Muscle layer of duodenum (tissue), 2 donors: Measurements from ENCODE around the gene FOXA2.

Source experiments
- H3K27ac ChIP-seq: one replicate; pipeline ENCODE4 v1.7.0; 2013; ENCODE audit warnings: mild to moderate bottlenecking, low read length
- H3K27me3 ChIP-seq: one replicate; pipeline ENCODE4 v1.7.0; 2013; ENCODE audit warnings: low read depth, mild to moderate bottlenecking, control low read depth, low read length
- H3K36me3 ChIP-seq, 2 donors: one replicate each; pipeline ENCODE4 v1.7.0; 2013; ENCODE audit warnings: low read length in 2 of 2, control low read depth in 1 of 2, mild to moderate bottlenecking in 1 of 2; ENCODE audit not compliant: insufficient read depth in 2 of 2, control insufficient read depth in 1 of 2
- H3K4me1 ChIP-seq, 2 donors: one replicate each; pipeline ENCODE4 v1.7.0; 2013; ENCODE audit warnings: low read length in 2 of 2, mild to moderate bottlenecking in 2 of 2, control low read depth in 1 of 2, moderate library complexity in 1 of 2; ENCODE audit not compliant: insufficient read depth in 2 of 2, control insufficient read depth in 1 of 2
- H3K4me3 ChIP-seq, 2 donors: one replicate each; pipeline ENCODE4 v1.7.0; 2013; ENCODE audit warnings: low read length in 2 of 2, low read depth in 1 of 2, mild to moderate bottlenecking in 1 of 2
- H3K9me3 ChIP-seq, 2 donors: one replicate each; pipeline ENCODE4 v1.7.0; 2013; ENCODE audit warnings: low read length in 2 of 2, control low read depth in 1 of 2, mild to moderate bottlenecking in 1 of 2; ENCODE audit not compliant: control insufficient read depth in 1 of 2
- donor health status: healthy.

Gene FOXA2

GRCh38 chr20:22583773-22584521, 425 bp downstream of the FOXA2 start:
- H3K27me3 ChIP-seq = peaks cover 55% of the 10 kb centered on the region
- H3K9me3 ChIP-seq = no peaks in the 10 kb centered on the region
- peaks cover 3 to 38% of the 10 kb centered on the region in 2 donors for H3K4me1 ChIP-seq
- H3K27ac ChIP-seq = no peak overlapping the region
- H3K4me3 ChIP-seq = peak overlapping the region in 1 of 2 donors; percentile 48
- no peaks in the 10 kb centered on the region for H3K36me3 ChIP-seq

GRCh38 chr20:22582964-22583772, 1.2 kb downstream of the FOXA2 start:
- Histone ChIP-seq H3K36me3 (no peaks in the 10 kb centered on the region), H3K27ac (no peak overlapping the region), H3K4me1 (peaks cover 3 to 46% of the 10 kb centered on the region in 2 donors), H3K9me3 (no peaks in the 10 kb centered on the region), H3K4me3 (peak overlapping the region in 1 of 2 donors; percentile 48), H3K27me3 (peaks cover 62% of the 10 kb centered on the region)

- H3K4me3 ChIP-seq = peak overlapping the region in 1 of 2 donors; percentile 48
- no peak overlapping the region for H3K27ac ChIP-seq
- H3K9me3 ChIP-seq = no peaks in the 10 kb centered on the region
- H3K36me3 ChIP-seq = no peaks in the 10 kb centered on the region
- H3K4me1 ChIP-seq = peaks cover 3 to 53% of the 10 kb centered on the region in 2 donors
- peaks cover 69% of the 10 kb centered on the region for H3K27me3 ChIP-seq
These were observed 1.9 kb downstream of the FOXA2 start for GRCh38 chr20:22582386-22582963.

- Histone ChIP-seq H3K4me1 (peaks cover 3 to 49% of the 10 kb centered on the region in 2 donors), H3K9me3 (no peaks in the 10 kb centered on the region), H3K27me3 (peaks cover 72% of the 10 kb centered on the region), H3K36me3 (no peaks in the 10 kb centered on the region), H3K27ac (no peak overlapping the region), H3K4me3 (peak overlapping the region in 1 of 2 donors; percentile 48)
These were observed 2.7 kb downstream of the FOXA2 start for GRCh38 chr20:22581437-22582385.

GRCh38 chr20:22579711-22580697, 4.4 kb downstream of the FOXA2 start:
- Histone ChIP-seq H3K9me3 (no peaks in the 10 kb centered on the region), H3K27ac (no peak overlapping the region), H3K36me3 (no peaks in the 10 kb centered on the region), H3K4me3 (no peak overlapping the region), H3K27me3 (peaks cover 70% of the 10 kb centered on the region), H3K4me1 (peaks cover 3 to 44% of the 10 kb centered on the region in 2 donors)

- no peaks in the 10 kb centered on the region for H3K36me3 ChIP-seq
- no peaks in the 10 kb centered on the region for H3K9me3 ChIP-seq
- H3K27ac ChIP-seq = no peak overlapping the region
- H3K4me1 ChIP-seq = peaks cover 3 to 36% of the 10 kb centered on the region in 2 donors
- H3K27me3 ChIP-seq = peaks cover 74% of the 10 kb centered on the region
- H3K4me3 ChIP-seq = peak overlapping the region; percentile 21 to 40
These were observed 5.3 kb downstream of the FOXA2 start for GRCh38 chr20:22579119-22579427.

GRCh38 chr20:22578221-22579118, 5.9 kb downstream of the FOXA2 start:
- Histone ChIP-seq H3K4me1 (peaks cover 3 to 30% of the 10 kb centered on the region in 2 donors), H3K36me3 (no peaks in the 10 kb centered on the region), H3K4me3 (peak overlapping the region; percentile 21 to 40), H3K9me3 (no peaks in the 10 kb centered on the region), H3K27me3 (peaks cover 77% of the 10 kb centered on the region), H3K27ac (no peak overlapping the region)

GRCh38 chr20:22577515-22578220, 6.7 kb downstream of the FOXA2 start:
- no peaks in the 10 kb centered on the region for H3K36me3 ChIP-seq
- no peak overlapping the region for H3K4me3 ChIP-seq
- no peak overlapping the region for H3K27ac ChIP-seq
- peaks cover 79% of the 10 kb centered on the region for H3K27me3 ChIP-seq
- peaks cover 0 to 22% of the 10 kb centered on the region in 2 donors for H3K4me1 ChIP-seq
- H3K9me3 ChIP-seq = no peaks in the 10 kb centered on the region
